ENCODE results near the gene HSPB7.

GRCh38 chr1:16047791-16048475 is 30.1 kb upstream of the HSPB7 start:
- TF ChIP-seq SP3 (tag by site-specific recombination; IDR thresholded peaks at IDR 0.05) (no peak), ZEB2 (tag by site-specific recombination; IDR thresholded peaks at IDR 0.05) (no peak), ZNF335 (tag by site-specific recombination; conservative IDR thresholded peaks at IDR 0.05) (no peak), ZNF274 (IDR thresholded peaks at IDR 0.05; ENCODE audit: low read length) (no peak), ZNF274 (tag by site-specific recombination; IDR thresholded peaks at IDR 0.05; ENCODE audit: borderline replicate concordance) (no peak), ZNF133 (tag by site-specific recombination; IDR thresholded peaks at IDR 0.05) (no peak), CTCF (tag by site-specific recombination; IDR thresholded peaks at IDR 0.05) (no peak), ZBTB44 (tag by site-specific recombination; IDR thresholded peaks at IDR 0.05) (no peak)

Measured in HEK293 (cell line).